SK-N-SH treated with all-trans-retinoic acid at 6 μM for 48 hours (cell line): ENCODE measurements around the gene NXPE4.

Experiments
- ATAC-seq: fragments of 200-7000 bp; cut with Tn5 transposase; 3 replicates; pipeline ENCODE4 v1.9.1; 2020; ENCODE audit warnings: mild to moderate bottlenecking, moderate library complexity
- ARNTL ChIP-seq: fragments of 450-650 bp; formaldehyde crosslinking; IDR thresholded peaks from 2 replicates; pipeline ENCODE4 v1.5.0; 2020; ENCODE audit warnings: low read depth, mild to moderate bottlenecking, moderate library complexity, borderline replicate concordance
- BACH2 ChIP-seq: fragments of 250-450 bp; sonication (Bioruptor Pico); IDR thresholded peaks from 2 replicates; pipeline ENCODE4 v1.9.0; 2021; ENCODE audit warnings: mild to moderate bottlenecking, borderline replicate concordance
- CSDC2 ChIP-seq: fragments of 250-450 bp; sonication (Bioruptor Pico); IDR thresholded peaks from 2 replicates; pipeline ENCODE4 v1.5.0; 2020; ENCODE audit warnings: mild to moderate bottlenecking, moderate library complexity
- ESRRG ChIP-seq: fragments of 250-450 bp; sonication (Bioruptor Pico); IDR thresholded peaks from 2 replicates; pipeline ENCODE4 v1.6.1; 2021; ENCODE audit warnings: mild to moderate bottlenecking
- ISL1 ChIP-seq: fragments of 250-450 bp; sonication (Bioruptor Pico); IDR thresholded peaks from 2 replicates; pipeline ENCODE4 v2.1.2; 2022; ENCODE audit warnings: mild to moderate bottlenecking, moderate library complexity
- OSR1 ChIP-seq: fragments of 250-450 bp; sonication (Bioruptor Pico); IDR thresholded peaks from 2 replicates; pipeline ENCODE4 v1.8.0; 2022; ENCODE audit warnings: moderate library complexity, mild to moderate bottlenecking, inconsistent platforms
- PPARA ChIP-seq: fragments of 250-450 bp; sonication (Bioruptor Pico); IDR thresholded peaks from 2 replicates; pipeline ENCODE4 v1.5.0; 2020; ENCODE audit warnings: mild to moderate bottlenecking, borderline replicate concordance
- RARB ChIP-seq: fragments of 250-450 bp; sonication (Bioruptor Pico); IDR thresholded peaks from 2 replicates; pipeline ENCODE4 v1.8.0; 2021; ENCODE audit warnings: mild to moderate bottlenecking, moderate library complexity
- SNAI2 ChIP-seq: fragments of 250-450 bp; sonication (Bioruptor Pico); IDR thresholded peaks from 2 replicates; pipeline ENCODE4 v1.5.0; 2020; ENCODE audit warnings: mild to moderate bottlenecking, moderate library complexity
- TCF4 ChIP-seq: fragments of 250-450 bp; sonication (Bioruptor Pico); IDR thresholded peaks from 2 replicates; pipeline ENCODE4 v1.8.0; 2021; ENCODE audit warnings: mild to moderate bottlenecking, moderate library complexity, borderline replicate concordance
- TOX ChIP-seq: fragments of 250-450 bp; sonication (Bioruptor Pico); IDR thresholded peaks from 2 replicates; pipeline ENCODE4 v1.8.0; 2021; ENCODE audit warnings: mild to moderate bottlenecking, moderate library complexity, borderline replicate concordance
- ZC3H10 ChIP-seq: fragments of 250-450 bp; sonication (Bioruptor Pico); IDR thresholded peaks from 2 replicates; pipeline ENCODE4 v1.5.1; 2021; ENCODE audit warnings: mild to moderate bottlenecking, moderate library complexity
- ZFP3 ChIP-seq: fragments of 250-450 bp; sonication (Bioruptor Pico); IDR thresholded peaks from 2 replicates; pipeline ENCODE4 v1.5.0; 2020; ENCODE audit warnings: mild to moderate bottlenecking, moderate library complexity
- ZNF565 ChIP-seq: fragments of 450-650 bp; formaldehyde crosslinking; conservative IDR thresholded peaks from 2 replicates; pipeline ENCODE4 v1.5.0; 2020; ENCODE audit warnings: low read depth, mild to moderate bottlenecking, moderate library complexity
- ZNF70 ChIP-seq: fragments of 450-650 bp; formaldehyde crosslinking; IDR thresholded peaks from 2 replicates; pipeline ENCODE4 v1.5.0; 2020; ENCODE audit warnings: mild to moderate bottlenecking, moderate library complexity
- ZNF8 ChIP-seq: fragments of 450-650 bp; formaldehyde crosslinking; IDR thresholded peaks from 2 replicates; pipeline ENCODE4 v1.5.0; 2020; ENCODE audit warnings: mild to moderate bottlenecking, moderate library complexity
- TF ChIP-seq, protein P1 (sequence below): fragments of 250-450 bp; sonication (Bioruptor Pico); IDR thresholded peaks from 2 replicates; pipeline ENCODE4 v1.5.1; 2021; ENCODE audit warnings: mild to moderate bottlenecking, moderate library complexity
- TF ChIP-seq, protein P2 (sequence below): fragments of 250-450 bp; sonication (Bioruptor Pico); IDR thresholded peaks from 2 replicates; pipeline ENCODE4 v1.5.1; 2020; ENCODE audit warnings: low read depth, mild to moderate bottlenecking, moderate library complexity
- TF ChIP-seq, protein P3 (sequence below): fragments of 250-450 bp; sonication (Bioruptor Pico); IDR thresholded peaks from 2 replicates; pipeline ENCODE4 v1.8.0; 2020; ENCODE audit warnings: mild to moderate bottlenecking, moderate library complexity, borderline replicate concordance
- TF ChIP-seq, protein P4 (sequence below): fragments of 250-450 bp; sonication (Bioruptor Pico); IDR thresholded peaks from 2 replicates; pipeline ENCODE4 v1.8.0; 2021; ENCODE audit warnings: low read depth, mild to moderate bottlenecking, moderate library complexity, borderline replicate concordance
- TF ChIP-seq, protein P5 (sequence below): fragments of 250-450 bp; sonication (Bioruptor Pico); IDR thresholded peaks from 2 replicates; pipeline ENCODE4 v1.5.0; 2020; ENCODE audit warnings: mild to moderate bottlenecking, moderate library complexity

NXPE4 gene

DNA sequence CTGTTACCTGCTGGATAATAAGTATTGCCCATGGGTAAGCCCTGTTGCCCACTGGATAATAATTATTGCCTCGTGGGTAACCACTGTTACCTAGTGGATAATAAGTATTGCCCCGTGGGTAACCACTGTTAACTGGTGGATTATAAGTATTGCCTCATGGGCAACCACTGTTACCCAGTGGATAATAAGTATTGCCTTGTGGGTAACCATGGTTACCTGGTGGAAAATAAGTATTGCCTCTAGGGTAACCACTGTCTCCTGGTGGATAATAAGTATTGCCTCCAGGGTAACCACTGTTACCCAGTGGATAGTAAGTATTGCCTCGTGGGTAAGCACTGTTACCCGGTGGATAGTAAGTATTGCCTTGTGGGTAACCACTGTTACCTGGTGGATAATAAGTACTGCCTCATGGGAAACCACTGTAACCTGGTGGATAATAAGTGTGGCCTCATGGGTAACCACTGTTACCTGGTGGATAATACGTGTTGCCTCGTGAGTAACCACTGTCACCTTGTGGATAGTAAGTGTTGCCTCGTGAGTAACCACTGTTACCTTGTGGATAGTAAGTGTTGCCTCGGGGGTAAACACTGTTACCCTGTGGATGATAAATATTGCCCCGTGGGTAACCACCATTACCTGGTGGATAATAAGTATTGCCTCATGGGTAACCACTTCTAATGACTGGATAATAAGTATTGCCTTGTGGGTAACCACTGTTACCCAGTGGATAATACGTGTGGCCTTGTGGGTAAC lies 29.0 kb upstream of the NXPE4 start:
- TF ChIP-seq BACH2 (CRISPR knock-in tag): no peak
- TF ChIP-seq, protein P1, sequence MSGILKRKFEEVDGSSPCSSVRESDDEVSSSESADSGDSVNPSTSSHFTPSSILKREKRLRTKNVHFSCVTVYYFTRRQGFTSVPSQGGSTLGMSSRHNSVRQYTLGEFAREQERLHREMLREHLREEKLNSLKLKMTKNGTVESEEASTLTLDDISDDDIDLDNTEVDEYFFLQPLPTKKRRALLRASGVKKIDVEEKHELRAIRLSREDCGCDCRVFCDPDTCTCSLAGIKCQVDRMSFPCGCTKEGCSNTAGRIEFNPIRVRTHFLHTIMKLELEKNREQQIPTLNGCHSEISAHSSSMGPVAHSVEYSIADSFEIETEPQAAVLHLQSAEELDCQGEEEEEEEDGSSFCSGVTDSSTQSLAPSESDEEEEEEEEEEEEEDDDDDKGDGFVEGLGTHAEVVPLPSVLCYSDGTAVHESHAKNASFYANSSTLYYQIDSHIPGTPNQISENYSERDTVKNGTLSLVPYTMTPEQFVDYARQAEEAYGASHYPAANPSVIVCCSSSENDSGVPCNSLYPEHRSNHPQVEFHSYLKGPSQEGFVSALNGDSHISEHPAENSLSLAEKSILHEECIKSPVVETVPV (CRISPR knock-in tag): no peak
- TF ChIP-seq OSR1 (CRISPR knock-in tag): no peak
- no peak for TF ChIP-seq ZNF8 (CRISPR knock-in tag)
- TF ChIP-seq, protein P2, sequence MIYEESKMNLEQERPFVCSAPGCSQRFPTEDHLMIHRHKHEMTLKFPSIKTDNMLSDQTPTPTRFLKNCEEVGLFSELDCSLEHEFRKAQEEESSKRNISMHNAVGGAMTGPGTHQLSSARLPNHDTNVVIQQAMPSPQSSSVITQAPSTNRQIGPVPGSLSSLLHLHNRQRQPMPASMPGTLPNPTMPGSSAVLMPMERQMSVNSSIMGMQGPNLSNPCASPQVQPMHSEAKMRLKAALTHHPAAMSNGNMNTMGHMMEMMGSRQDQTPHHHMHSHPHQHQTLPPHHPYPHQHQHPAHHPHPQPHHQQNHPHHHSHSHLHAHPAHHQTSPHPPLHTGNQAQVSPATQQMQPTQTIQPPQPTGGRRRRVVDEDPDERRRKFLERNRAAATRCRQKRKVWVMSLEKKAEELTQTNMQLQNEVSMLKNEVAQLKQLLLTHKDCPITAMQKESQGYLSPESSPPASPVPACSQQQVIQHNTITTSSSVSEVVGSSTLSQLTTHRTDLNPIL (CRISPR knock-in tag): no peak
- TF ChIP-seq, protein P3, sequence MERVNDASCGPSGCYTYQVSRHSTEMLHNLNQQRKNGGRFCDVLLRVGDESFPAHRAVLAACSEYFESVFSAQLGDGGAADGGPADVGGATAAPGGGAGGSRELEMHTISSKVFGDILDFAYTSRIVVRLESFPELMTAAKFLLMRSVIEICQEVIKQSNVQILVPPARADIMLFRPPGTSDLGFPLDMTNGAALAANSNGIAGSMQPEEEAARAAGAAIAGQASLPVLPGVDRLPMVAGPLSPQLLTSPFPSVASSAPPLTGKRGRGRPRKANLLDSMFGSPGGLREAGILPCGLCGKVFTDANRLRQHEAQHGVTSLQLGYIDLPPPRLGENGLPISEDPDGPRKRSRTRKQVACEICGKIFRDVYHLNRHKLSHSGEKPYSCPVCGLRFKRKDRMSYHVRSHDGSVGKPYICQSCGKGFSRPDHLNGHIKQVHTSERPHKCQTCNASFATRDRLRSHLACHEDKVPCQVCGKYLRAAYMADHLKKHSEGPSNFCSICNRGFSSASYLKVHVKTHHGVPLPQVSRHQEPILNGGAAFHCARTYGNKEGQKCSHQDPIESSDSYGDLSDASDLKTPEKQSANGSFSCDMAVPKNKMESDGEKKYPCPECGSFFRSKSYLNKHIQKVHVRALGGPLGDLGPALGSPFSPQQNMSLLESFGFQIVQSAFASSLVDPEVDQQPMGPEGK (CRISPR knock-in tag): no peak
- no peak for TF ChIP-seq RARB
- TF ChIP-seq ZNF565 (CRISPR knock-in tag): no peak
- no peak for TF ChIP-seq ARNTL (CRISPR knock-in tag)
- TF ChIP-seq SNAI2: no peak
- no peak for TF ChIP-seq ESRRG (CRISPR knock-in tag)
- TF ChIP-seq, protein P4, sequence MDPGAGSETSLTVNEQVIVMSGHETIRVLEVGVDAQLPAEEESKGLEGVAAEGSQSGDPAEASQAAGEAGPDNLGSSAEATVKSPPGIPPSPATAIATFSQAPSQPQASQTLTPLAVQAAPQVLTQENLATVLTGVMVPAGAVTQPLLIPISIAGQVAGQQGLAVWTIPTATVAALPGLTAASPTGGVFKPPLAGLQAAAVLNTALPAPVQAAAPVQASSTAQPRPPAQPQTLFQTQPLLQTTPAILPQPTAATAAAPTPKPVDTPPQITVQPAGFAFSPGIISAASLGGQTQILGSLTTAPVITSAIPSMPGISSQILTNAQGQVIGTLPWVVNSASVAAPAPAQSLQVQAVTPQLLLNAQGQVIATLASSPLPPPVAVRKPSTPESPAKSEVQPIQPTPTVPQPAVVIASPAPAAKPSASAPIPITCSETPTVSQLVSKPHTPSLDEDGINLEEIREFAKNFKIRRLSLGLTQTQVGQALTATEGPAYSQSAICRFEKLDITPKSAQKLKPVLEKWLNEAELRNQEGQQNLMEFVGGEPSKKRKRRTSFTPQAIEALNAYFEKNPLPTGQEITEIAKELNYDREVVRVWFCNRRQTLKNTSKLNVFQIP (CRISPR knock-in tag): no peak
- TF ChIP-seq, protein P5, sequence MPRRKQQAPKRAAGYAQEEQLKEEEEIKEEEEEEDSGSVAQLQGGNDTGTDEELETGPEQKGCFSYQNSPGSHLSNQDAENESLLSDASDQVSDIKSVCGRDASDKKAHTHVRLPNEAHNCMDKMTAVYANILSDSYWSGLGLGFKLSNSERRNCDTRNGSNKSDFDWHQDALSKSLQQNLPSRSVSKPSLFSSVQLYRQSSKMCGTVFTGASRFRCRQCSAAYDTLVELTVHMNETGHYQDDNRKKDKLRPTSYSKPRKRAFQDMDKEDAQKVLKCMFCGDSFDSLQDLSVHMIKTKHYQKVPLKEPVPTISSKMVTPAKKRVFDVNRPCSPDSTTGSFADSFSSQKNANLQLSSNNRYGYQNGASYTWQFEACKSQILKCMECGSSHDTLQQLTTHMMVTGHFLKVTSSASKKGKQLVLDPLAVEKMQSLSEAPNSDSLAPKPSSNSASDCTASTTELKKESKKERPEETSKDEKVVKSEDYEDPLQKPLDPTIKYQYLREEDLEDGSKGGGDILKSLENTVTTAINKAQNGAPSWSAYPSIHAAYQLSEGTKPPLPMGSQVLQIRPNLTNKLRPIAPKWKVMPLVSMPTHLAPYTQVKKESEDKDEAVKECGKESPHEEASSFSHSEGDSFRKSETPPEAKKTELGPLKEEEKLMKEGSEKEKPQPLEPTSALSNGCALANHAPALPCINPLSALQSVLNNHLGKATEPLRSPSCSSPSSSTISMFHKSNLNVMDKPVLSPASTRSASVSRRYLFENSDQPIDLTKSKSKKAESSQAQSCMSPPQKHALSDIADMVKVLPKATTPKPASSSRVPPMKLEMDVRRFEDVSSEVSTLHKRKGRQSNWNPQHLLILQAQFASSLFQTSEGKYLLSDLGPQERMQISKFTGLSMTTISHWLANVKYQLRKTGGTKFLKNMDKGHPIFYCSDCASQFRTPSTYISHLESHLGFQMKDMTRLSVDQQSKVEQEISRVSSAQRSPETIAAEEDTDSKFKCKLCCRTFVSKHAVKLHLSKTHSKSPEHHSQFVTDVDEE (CRISPR knock-in tag): no peak
- no peak for TF ChIP-seq ISL1 (CRISPR knock-in tag)
- TF ChIP-seq ZNF70 (CRISPR knock-in tag): no peak
- TF ChIP-seq ZFP3 (CRISPR knock-in tag): no peak
- TF ChIP-seq TCF4 (CRISPR knock-in tag): no peak
- no peak for TF ChIP-seq CSDC2 (CRISPR knock-in tag)
- TF ChIP-seq TOX (CRISPR knock-in tag): no peak
- TF ChIP-seq, all 23 proteins: peak for 0
- no peak for ATAC-seq

DNA sequence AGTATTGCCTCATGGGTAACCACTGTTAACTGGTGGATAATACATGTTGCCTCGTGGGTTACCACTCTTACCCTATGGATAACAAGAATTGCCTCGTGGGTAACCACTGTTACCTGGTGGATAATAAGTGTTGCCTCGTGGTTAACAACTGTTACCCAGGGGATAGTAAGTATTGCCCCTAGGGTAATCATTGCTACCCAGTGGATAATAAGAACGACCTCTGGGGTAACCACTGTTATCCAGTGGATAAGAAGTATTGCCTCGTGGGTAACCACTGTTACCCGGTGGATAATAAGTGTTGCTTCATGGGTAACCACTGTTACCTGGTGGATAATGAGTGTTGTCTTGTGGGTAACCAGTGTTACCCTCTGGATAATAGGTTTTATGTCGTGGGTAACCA lies 28.1 kb upstream of the NXPE4 start:
- TF ChIP-seq ISL1 (CRISPR knock-in tag): no peak
- TF ChIP-seq TCF4 (CRISPR knock-in tag): no peak
- TF ChIP-seq ZC3H10 (CRISPR knock-in tag): no peak
- TF ChIP-seq ZNF8 (CRISPR knock-in tag): no peak
- TF ChIP-seq, protein P5 (CRISPR knock-in tag): no peak
- TF ChIP-seq TOX (CRISPR knock-in tag): no peak
- TF ChIP-seq ESRRG (CRISPR knock-in tag): no peak
- no peak for TF ChIP-seq CSDC2 (CRISPR knock-in tag)
- no peak for TF ChIP-seq BACH2 (CRISPR knock-in tag)
- TF ChIP-seq RARB: no peak
- TF ChIP-seq, protein P3 (CRISPR knock-in tag): no peak
- no peak for TF ChIP-seq SNAI2
- no peak for TF ChIP-seq PPARA
- ATAC-seq: no peak
